K562 (cell line): ENCODE results near the gene PHLDA3. TPM values are rescaled to one million over a fixed set of nuclear protein-coding genes. Genes with fewer than 3 reads are reported as not detected.

Experiments
- ATAC-seq: fragments of 200-7000 bp; cut with Tn5 transposase; 3 replicates; pipeline ENCODE4 v1.9.1; 2020; ENCODE audit warnings: moderate library complexity
- BruUV-seq: library from RNA; stranded (reverse); fragments of 400-500 nt; replicated peaks from 2 replicates; lab custom pipeline; 2021; lab: Mats Ljungman, UMichigan
- CTCF ChIA-PET: fragments of 300-600 bp; formaldehyde crosslinking; extraction: SDS; loops from one replicate; lab custom pipeline; 2021; ENCODE audit warnings: low intra/inter-chr PET ratio; lab: Yijun Ruan, JAX
- POLR2A ChIA-PET: fragments of 300-600, 350-650 bp; sonication (Branson Sonifier 250); formaldehyde crosslinking; extraction: SDS; loops from one replicate; lab custom pipeline; 2021; ENCODE audit warnings: antibody characterized with exemption, inconsistent platforms; lab: Yijun Ruan, JAX
- DNase-seq, 4 experiments: peaks; one replicate each; pipeline versions ENCODE4 v3.0.0 to v3.0.0-alpha.2; 2011 to 2018; ENCODE audit warnings: low spot score in 3 of 4, mixed read lengths in 3 of 4; ENCODE audit errors: extremely low read depth in 1 of 4
- FAIRE-seq: peaks from 2 replicates; lab custom pipeline; 2011; peaks lifted over from hg19 to GRCh38; lab: Jason Lieb, UNC
- H2AFZ ChIP-seq: 2 replicates; pipeline ENCODE4 v1.6.0; 2011; ENCODE audit warnings: low read depth, low read length, control low read depth, inconsistent platforms
- H3K27ac ChIP-seq: fragments of 200-600 bp; 3 replicates; pipeline ENCODE4 v1.8.0; 2011; ENCODE audit warnings: low read depth, mild to moderate bottlenecking, control low read depth, inconsistent platforms, low read length, moderate library complexity, mixed read lengths; ENCODE audit errors: extremely low read depth
- H3K27me3 ChIP-seq, 2 experiments: fragments of 300-600 bp in 1 of 2; 2 replicates in 1 of 2; 3 replicates in 1 of 2; pipeline versions ENCODE4 v1.6.0 to v1.8.0; 2011; ENCODE audit warnings: inconsistent platforms in 2 of 2, low read length in 2 of 2, mild to moderate bottlenecking in 1 of 2, mixed read lengths in 1 of 2, moderate library complexity in 1 of 2; ENCODE audit not compliant: control insufficient read depth in 2 of 2, insufficient read depth in 2 of 2
- H3K36me3 ChIP-seq: fragments of 300-600 bp; 3 replicates; pipeline ENCODE4 v1.8.0; 2011; ENCODE audit warnings: mild to moderate bottlenecking, low read length, inconsistent platforms; ENCODE audit not compliant: control insufficient read depth, insufficient read depth
- H3K4me1 ChIP-seq, 2 experiments: fragments of 200-600 bp in 1 of 2; replicated peaks in 1 of 2; 2 replicates in 1 of 2; 3 replicates in 1 of 2; pipeline versions ENCODE4 v1.5.1 to v1.8.0; 2011; ENCODE audit warnings: inconsistent platforms in 2 of 2, low read length in 2 of 2, mild to moderate bottlenecking in 1 of 2, mixed read lengths in 1 of 2, moderate library complexity in 1 of 2; ENCODE audit not compliant: control insufficient read depth in 2 of 2, insufficient read depth in 2 of 2
- H3K4me2 ChIP-seq: 2 replicates; pipeline ENCODE4 v1.6.1; 2011; ENCODE audit warnings: low read length, control low read depth, inconsistent platforms, mixed read lengths; ENCODE audit not compliant: insufficient read depth
- H3K4me3 ChIP-seq: fragments of 200-600 bp; sonication (generic), shearing (Covaris generic); 2 replicates; pipeline ENCODE4 v1.5.1; 2016; ENCODE audit warnings: control low read depth, inconsistent platforms
- H3K79me2 ChIP-seq: fragments of 200-600 bp; 3 replicates; pipeline ENCODE4 v1.8.0; 2011; ENCODE audit warnings: low read length, inconsistent platforms; ENCODE audit not compliant: control insufficient read depth, insufficient read depth
- H3K9ac ChIP-seq, 2 experiments: 2 replicates each; pipeline versions ENCODE4 v1.6.0 to v1.6.1; 2011; ENCODE audit warnings: low read depth in 2 of 2, low read length in 2 of 2, control low read depth in 1 of 2, inconsistent platforms in 1 of 2, mild to moderate bottlenecking in 1 of 2, mixed read lengths in 1 of 2; ENCODE audit not compliant: insufficient read depth in 1 of 2
- H3K9me1 ChIP-seq: one replicate; pipeline ENCODE4 v1.6.0; 2011; ENCODE audit warnings: inconsistent platforms, mild to moderate bottlenecking, low read length, moderate library complexity; ENCODE audit not compliant: control insufficient read depth, insufficient read depth
- H3K9me3 ChIP-seq: replicated peaks from 2 replicates; pipeline ENCODE4 v1.5.1; 2011; ENCODE audit warnings: low read depth, low read length, inconsistent platforms; ENCODE audit not compliant: control insufficient read depth, insufficient read depth
- H4K20me1 ChIP-seq: replicated peaks from 2 replicates; pipeline ENCODE4 v1.6.1; 2011; ENCODE audit warnings: low read length, inconsistent platforms, mixed read lengths; ENCODE audit not compliant: control insufficient read depth, insufficient read depth
- ARID2 ChIP-seq: fragments of 450-650 bp; IDR thresholded peaks from 2 replicates; pipeline ENCODE4 v1.6.1; 2017; ENCODE audit warnings: antibody characterized with exemption, mild to moderate bottlenecking
- CC2D1A ChIP-seq: fragments of 450-650 bp; IDR thresholded peaks from 2 replicates; pipeline ENCODE4 v1.6.1; 2017; ENCODE audit warnings: mild to moderate bottlenecking
- CREM ChIP-seq: IDR thresholded peaks from 2 replicates; pipeline ENCODE4 v1.6.1; 2014; ENCODE audit warnings: antibody characterized with exemption, low read depth
- ELF2 ChIP-seq: fragments of 250-450 bp; sonication (Bioruptor Pico); IDR thresholded peaks from 2 replicates; pipeline ENCODE4 v1.5.0; 2021; ENCODE audit warnings: mild to moderate bottlenecking
- NCOA1 ChIP-seq: fragments of 450-650 bp; IDR thresholded peaks from 2 replicates; pipeline ENCODE4 v1.6.1; 2016; ENCODE audit warnings: low read depth
- NKRF ChIP-seq: fragments of 450-650 bp; IDR thresholded peaks from 2 replicates; pipeline ENCODE4 v1.6.1; 2016; ENCODE audit warnings: borderline replicate concordance
- SFPQ ChIP-seq: fragments of 200-400 bp; formaldehyde crosslinking; IDR thresholded peaks from 2 replicates; pipeline ENCODE4 v1.6.1; 2017; ENCODE audit warnings: mild to moderate bottlenecking, low read depth, low read length, moderate library complexity
- TRIM25 ChIP-seq: fragments of 450-650 bp; IDR thresholded peaks from 2 replicates; pipeline ENCODE4 v1.7.0; 2016; ENCODE audit warnings: borderline replicate concordance
- TSHZ1 ChIP-seq: fragments of 250-450 bp; sonication (Bioruptor Pico); IDR thresholded peaks from 2 replicates; pipeline ENCODE4 v1.4.0; 2020; ENCODE audit warnings: mild to moderate bottlenecking, moderate library complexity
- ZBTB33 ChIP-seq: sonication (generic); formaldehyde crosslinking; IDR thresholded peaks from 2 replicates; pipeline ENCODE4 v1.8.1; 2023; ENCODE audit warnings: mild to moderate bottlenecking, missing genetic modification reagents
- ZNF24 ChIP-seq: fragments of 450-650 bp; IDR thresholded peaks from 2 replicates; pipeline ENCODE4 v1.6.1; 2016
- ZNF778 ChIP-seq: fragments of 450-650 bp; formaldehyde crosslinking; IDR thresholded peaks from 2 replicates; pipeline ENCODE4 v1.4.0; 2020; ENCODE audit warnings: mild to moderate bottlenecking, moderate library complexity
- WGBS: fragments of 100-300 bp; shearing (Covaris generic); methylation state at CpG from one replicate; pipeline ENCODE4 v1.1.6; 2016; ENCODE audit warnings: low coverage, mixed read lengths; ENCODE audit not compliant: insufficient coverage; ENCODE audit errors: missing lambda C conversion rate; 5-methylcytosine and 5-hydroxymethylcytosine counted together
- in situ Hi-C: fragments of 300-500 bp; cut with MboI; formaldehyde crosslinking; loops from 4 replicates; pipeline ENCODE4 v1.15.0; 2018; ENCODE audit warnings: inconsistent platforms, mixed read lengths
- intact Hi-C: fragments of 100-400 bp; cut with micrococcal nuclease; formaldehyde crosslinking; loops from 2 replicates; pipeline ENCODE4 v1.14.2; 2022
- polyA plus RNA-seq, 8 experiments: library from polyadenylated mRNA; depleted of rRNA in 4 of 8; stranded (reverse) in 5 of 8; unstranded in 3 of 8; fragments of >200 nt; fragmentation: Nextera tagmentation in 2 of 8; fragmentation: Illumina TruSeq in 1 of 8; extraction: Ambion mirVana in 2 of 8; extraction: Trizol in 1 of 8; gene quantifications; 2 replicates each; pipeline versions ENCODE4 v1.2.1 to v1.2.3, GENCODE V29; 2011 to 2014; ENCODE audit warnings: inconsistent platforms in 1 of 8, missing spikeins in 1 of 8
- total RNA-seq, 7 experiments: library from RNA; depleted of rRNA in 6 of 7; stranded (reverse); fragments of >200 nt in 6 of 7; fragmentation: Illumina TruSeq in 2 of 7; extraction: Trizol in 2 of 7; gene quantifications; 2 replicates each; pipeline versions ENCODE4 v1.2.1 to v1.2.3, GENCODE V29; 2011 to 2021; ENCODE audit warnings: low replicate concordance in 1 of 7

The PHLDA3 gene
- total and polyA plus RNA-seq, 9 of the 15 experiments (the other 6 are each of a cell fraction or from before 2014, with no cell fraction given): 0.11 to 0.27 TPM; not detected in 7

- H3K4me3 ChIP-seq: no peak overlapping the region
- no peaks in the 10 kb centered on the region for H3K9me3 ChIP-seq
- FAIRE-seq: no peak
- TF ChIP-seq CREM: no peak
- no peak for TF ChIP-seq TRIM25
- no peak for TF ChIP-seq CC2D1A
- no peak for TF ChIP-seq SFPQ
- TF ChIP-seq TSHZ1 (CRISPR knock-in tag): no peak
- TF ChIP-seq ELF2 (CRISPR knock-in tag): no peak
- no peak for TF ChIP-seq NKRF
- TF ChIP-seq ARID2: no peak
- TF ChIP-seq ZNF778 (CRISPR knock-in tag): no peak
- no peak for TF ChIP-seq ZNF24
- no peak for TF ChIP-seq NCOA1
- TF ChIP-seq ZBTB33: no peak
Observed at GRCh38 chr1:201471772-201472171, 2.8 kb upstream of the PHLDA3 start.

More at GRCh38 chr1:201471772-201472171, 2.8 kb upstream of the PHLDA3 start:
- H3K9ac ChIP-seq: no peak overlapping the region
- DNase-seq (no peak), ATAC-seq (no peak)
- no peak overlapping the region for H3K27ac ChIP-seq
- intact Hi-C loops (no loop called here), in situ Hi-C loops (no loop called here)
- H3K79me2 ChIP-seq: no peaks in the 10 kb centered on the region
- peaks cover 3% of the 10 kb centered on the region for H3K9me1 ChIP-seq
- ChIA-PET POLR2A (no interaction called here), CTCF (no interaction called here)
- WGBS: 0% methylated on average over 3 of the region's 3 CpGs
- no peaks in the 10 kb centered on the region for H3K36me3 ChIP-seq
- no peaks in the 10 kb centered on the region for H4K20me1 ChIP-seq
- peaks cover 0 to 17% of the 10 kb centered on the region in 2 experiments; a peak in 2 of 5 replicates for H3K4me1 ChIP-seq
- no peak overlapping the region for H2AFZ ChIP-seq
- BruUV-seq: no TSS peak
- H3K27me3 ChIP-seq: peaks cover 44 to 74% of the 10 kb centered on the region in 2 experiments
- no peak overlapping the region for H3K4me2 ChIP-seq
